ENCODE measurements around the gene PACSIN1.

PACSIN1 gene

DNA sequence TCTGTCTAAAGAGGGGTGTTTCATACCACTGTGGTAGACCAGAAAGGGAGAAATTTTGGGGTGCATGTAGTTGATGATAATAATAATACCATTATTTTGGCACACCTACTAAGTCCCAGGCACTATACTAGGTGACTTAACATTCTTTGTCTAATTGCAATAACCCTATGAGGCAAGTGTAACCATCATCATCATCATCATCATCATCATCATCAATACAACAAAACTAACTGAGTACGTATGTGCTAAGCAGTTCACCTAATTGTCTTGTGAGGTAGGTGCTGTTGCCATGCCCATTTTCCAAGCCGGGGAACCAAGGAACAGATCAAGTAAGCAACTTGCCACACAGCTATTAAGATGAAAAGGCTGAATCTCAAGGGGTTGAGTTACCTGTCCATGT is 2.6 kb upstream of the PACSIN1 start:
- TF ChIP-seq ZNF384 (IDR thresholded peaks at IDR 0.05) (no peak), FOXK2 (IDR thresholded peaks at IDR 0.05) (no peak), ARNT (IDR thresholded peaks at IDR 0.05) (no peak), BHLHE40 (IDR thresholded peaks at IDR 0.05; ENCODE audit: borderline replicate concordance) (no peak), TARDBP (IDR thresholded peaks at IDR 0.05) (no peak)
- DNase-seq (ENCODE audit: extremely low spot score) = no peak
- POLR2A ChIA-PET = interaction anchor here (1.3 kb wide), 1 partner anchor 147 kb away, joined by 9 read pairs; no protein-coding TSS in a partner anchor
- CTCF ChIA-PET = interaction anchor here (0.9 to 1.4 kb wide), 3 partner anchors 12 to 146 kb away, joined by 3 to 4 read pairs (median 3); partner anchors contain the start of gene SPDEF

DNA sequence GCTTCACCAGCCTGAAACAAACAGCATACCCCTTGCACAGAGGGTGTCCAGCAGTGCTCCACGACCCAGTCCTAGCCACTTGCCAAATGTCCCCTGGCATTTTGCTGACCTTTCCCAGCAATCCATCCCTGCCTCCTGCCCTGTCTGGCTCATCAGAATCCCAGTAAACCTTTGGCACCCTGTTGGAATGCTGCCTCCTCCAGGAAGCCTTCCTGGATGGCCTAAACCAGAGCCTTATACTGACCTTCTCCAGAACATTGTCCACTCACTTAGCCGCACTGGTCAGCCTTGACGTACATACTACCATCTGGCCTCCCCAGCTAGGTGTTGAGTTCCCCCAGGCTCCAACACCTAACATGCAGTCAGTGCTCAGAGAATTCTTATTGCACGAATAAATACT is 2.0 kb upstream of the PACSIN1 start:
- DNase-seq (ENCODE audit: extremely low spot score) = no peak
- CTCF ChIA-PET = no interaction called here
- POLR2A ChIA-PET = no interaction called here
- TF ChIP-seq TARDBP (IDR thresholded peaks at IDR 0.05) (no peak), FOXK2 (IDR thresholded peaks at IDR 0.05) (no peak)

DNA sequence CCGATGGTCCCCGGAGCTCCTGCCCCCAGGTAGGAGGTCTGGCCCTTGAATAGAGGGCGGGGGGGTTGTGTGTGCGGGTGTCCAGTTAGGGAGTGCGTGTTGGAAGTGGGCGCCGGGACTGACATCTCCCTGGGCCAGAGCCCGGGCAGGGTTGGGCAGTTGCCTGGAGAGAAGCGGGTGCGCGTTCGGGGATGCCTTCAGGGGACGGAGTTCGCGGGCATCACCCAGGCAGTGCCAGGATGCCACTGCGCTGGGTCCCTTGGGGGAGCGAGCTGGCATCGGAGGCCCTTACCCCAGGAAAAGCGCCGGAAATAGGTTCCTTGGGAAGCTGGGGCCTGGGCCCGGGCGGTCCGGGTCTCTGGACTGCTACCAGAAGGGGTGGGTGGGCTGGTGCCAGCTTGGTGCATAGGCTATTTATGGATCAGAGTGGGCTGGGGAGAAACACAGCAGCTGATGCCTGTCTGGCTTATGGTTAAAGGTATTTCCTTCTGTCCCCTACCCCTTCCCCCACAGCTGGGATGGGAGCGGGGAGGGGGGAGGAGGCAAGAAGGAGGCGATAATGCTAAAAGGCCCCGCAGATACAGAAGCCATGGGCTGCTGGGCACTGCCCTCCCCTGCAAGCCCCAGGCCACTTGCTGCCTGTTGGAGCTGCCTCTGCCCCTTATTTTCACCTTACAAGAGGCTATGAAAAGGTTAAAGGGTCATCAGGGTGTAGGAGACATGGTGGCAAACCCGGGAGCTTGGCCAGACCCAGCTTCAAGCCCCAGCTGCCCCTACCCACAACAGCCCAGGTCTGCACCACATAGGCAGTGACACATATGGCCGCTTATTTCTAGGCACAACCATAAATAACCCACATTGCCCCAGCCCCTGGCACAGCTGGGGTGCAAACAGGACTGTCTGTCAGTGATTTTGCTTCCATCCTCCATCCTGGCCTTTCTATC is 638 bp downstream of the PACSIN1 start:
- TF ChIP-seq HDGF (IDR thresholded peaks at IDR 0.05; ENCODE audit: borderline replicate concordance) = no peak
- no peak for TF ChIP-seq ARNT (IDR thresholded peaks at IDR 0.05)
- no peak for TF ChIP-seq CTBP1 (IDR thresholded peaks at IDR 0.05; ENCODE audit: borderline replicate concordance)
- TF ChIP-seq ZNF384 (IDR thresholded peaks at IDR 0.05) = no peak
- TF ChIP-seq FOXA1 (IDR thresholded peaks at IDR 0.05) = no peak
- TF ChIP-seq, protein P1, sequence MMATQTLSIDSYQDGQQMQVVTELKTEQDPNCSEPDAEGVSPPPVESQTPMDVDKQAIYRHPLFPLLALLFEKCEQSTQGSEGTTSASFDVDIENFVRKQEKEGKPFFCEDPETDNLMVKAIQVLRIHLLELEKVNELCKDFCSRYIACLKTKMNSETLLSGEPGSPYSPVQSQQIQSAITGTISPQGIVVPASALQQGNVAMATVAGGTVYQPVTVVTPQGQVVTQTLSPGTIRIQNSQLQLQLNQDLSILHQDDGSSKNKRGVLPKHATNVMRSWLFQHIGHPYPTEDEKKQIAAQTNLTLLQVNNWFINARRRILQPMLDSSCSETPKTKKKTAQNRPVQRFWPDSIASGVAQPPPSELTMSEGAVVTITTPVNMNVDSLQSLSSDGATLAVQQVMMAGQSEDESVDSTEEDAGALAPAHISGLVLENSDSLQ (IDR thresholded peaks at IDR 0.05) = no peak
- TF ChIP-seq SP1 (IDR thresholded peaks at IDR 0.05) = no peak
- ChIA-PET CTCF (no interaction called here), POLR2A (interaction anchor here (1.3 kb wide), 1 partner anchor 243 kb away, joined by 4 read pairs; no protein-coding TSS in a partner anchor)
- DNase-seq (ENCODE audit: extremely low spot score) = no peak

DNA sequence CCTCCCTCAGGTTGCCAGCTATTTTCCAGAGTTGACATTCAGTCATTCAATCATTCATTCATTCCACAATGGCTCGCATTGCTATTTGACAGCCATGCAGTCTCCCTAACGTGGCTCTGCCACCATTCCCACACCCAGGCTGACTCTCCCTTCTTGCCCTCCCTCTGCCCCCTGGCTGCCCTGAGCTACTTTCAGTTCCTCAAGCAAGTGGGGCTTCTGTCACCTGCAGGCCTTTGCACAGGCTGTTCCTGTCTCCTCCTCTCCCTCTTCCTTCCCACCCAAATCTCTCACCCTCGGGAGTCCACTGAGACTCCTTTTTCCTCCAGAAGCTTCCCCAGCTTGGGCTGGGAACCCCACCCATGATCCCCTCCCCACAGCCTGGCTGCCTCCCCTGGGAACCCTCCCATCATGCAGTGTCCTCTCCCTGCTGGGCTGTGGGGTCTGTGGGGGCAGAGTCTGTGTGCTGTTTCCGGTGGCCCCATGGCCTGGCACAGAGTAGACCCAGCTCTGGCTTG is 2.6 kb downstream of the PACSIN1 start:
- ChIA-PET POLR2A (no interaction called here), CTCF (interaction anchor here (1.5 kb wide), 1 partner anchor 9 kb away, joined by 4 read pairs; no protein-coding TSS in a partner anchor)
- DNase-seq (ENCODE audit: extremely low spot score) = no peak
- TF ChIP-seq BHLHE40 (IDR thresholded peaks at IDR 0.05; ENCODE audit: borderline replicate concordance) (no peak), NFRKB (IDR thresholded peaks at IDR 0.05) (no peak), HDGF (IDR thresholded peaks at IDR 0.05; ENCODE audit: borderline replicate concordance) (no peak), TARDBP (IDR thresholded peaks at IDR 0.05) (no peak), ZNF384 (IDR thresholded peaks at IDR 0.05) (no peak), SUZ12 (IDR thresholded peaks at IDR 0.05) (no peak), SP1 (IDR thresholded peaks at IDR 0.05) (no peak), ELF4 (IDR thresholded peaks at IDR 0.05) (no peak), ARNT (IDR thresholded peaks at IDR 0.05) (no peak), CTBP1 (IDR thresholded peaks at IDR 0.05; ENCODE audit: borderline replicate concordance) (no peak), L3MBTL2 (conservative IDR thresholded peaks at IDR 0.05) (no peak), LEF1 (IDR thresholded peaks at IDR 0.05; ENCODE audit: borderline replicate concordance) (no peak), FOXM1 (IDR thresholded peaks at IDR 0.05; ENCODE audit: borderline replicate concordance) (no peak)
- TF ChIP-seq, protein P1 (IDR thresholded peaks at IDR 0.05) = no peak

DNA sequence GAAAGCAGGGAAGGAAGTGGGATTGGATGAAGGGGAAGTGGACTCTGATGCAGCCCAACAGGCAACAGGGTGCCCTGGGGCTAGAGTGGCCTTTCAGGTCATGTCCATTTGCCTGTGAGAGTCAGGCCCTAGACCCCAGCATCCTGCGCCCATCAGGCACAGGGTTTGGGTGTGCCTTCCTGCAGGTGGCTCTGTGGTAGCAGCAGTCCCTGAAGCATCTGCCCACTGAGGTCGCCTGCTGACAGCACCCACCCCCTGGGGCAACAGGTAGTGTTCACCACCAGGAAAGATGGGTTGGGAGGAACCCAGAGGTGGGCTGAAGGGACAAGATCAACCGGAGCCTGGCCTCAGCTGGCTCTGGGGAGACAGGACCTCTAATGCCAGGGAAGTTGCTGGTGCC is 3.6 kb downstream of the PACSIN1 start:
- TF ChIP-seq FOXM1 (IDR thresholded peaks at IDR 0.05; ENCODE audit: borderline replicate concordance) = no peak
- TF ChIP-seq TARDBP (IDR thresholded peaks at IDR 0.05) = no peak
- no peak for TF ChIP-seq SP1 (IDR thresholded peaks at IDR 0.05)
- no peak for TF ChIP-seq NFRKB (IDR thresholded peaks at IDR 0.05)
- POLR2A ChIA-PET = no interaction called here
- CTCF ChIA-PET = no interaction called here
- no peak for DNase-seq (ENCODE audit: extremely low spot score)

DNA sequence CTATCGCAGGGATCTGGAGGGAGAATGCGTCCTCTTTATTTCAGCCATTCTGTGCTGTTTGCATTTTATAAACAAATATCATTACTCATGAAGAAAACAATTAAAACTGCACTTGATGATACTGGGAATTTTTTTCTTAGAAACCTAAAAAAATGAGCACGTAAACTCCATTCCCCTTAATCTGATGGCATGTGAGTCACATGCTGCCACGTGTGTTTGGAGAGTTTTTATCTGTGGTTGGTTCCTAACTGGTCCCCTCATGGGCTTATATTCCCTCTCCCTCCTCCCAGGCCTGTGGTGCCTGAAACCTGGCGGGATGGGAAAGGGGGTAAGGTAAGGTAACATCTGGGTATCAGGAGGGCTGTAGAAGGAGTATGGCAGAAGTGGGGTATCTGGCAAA is 6.5 kb downstream of the PACSIN1 start:
- TF ChIP-seq LEF1 (IDR thresholded peaks at IDR 0.05; ENCODE audit: borderline replicate concordance) = no peak
- TF ChIP-seq SP1 (IDR thresholded peaks at IDR 0.05) = no peak
- no peak for TF ChIP-seq NFRKB (IDR thresholded peaks at IDR 0.05)
- TF ChIP-seq BHLHE40 (IDR thresholded peaks at IDR 0.05; ENCODE audit: borderline replicate concordance) = no peak
- no peak for TF ChIP-seq FOXM1 (IDR thresholded peaks at IDR 0.05; ENCODE audit: borderline replicate concordance)
- no peak for TF ChIP-seq ZNF384 (IDR thresholded peaks at IDR 0.05)
- TF ChIP-seq TARDBP (IDR thresholded peaks at IDR 0.05) = no peak
- TF ChIP-seq SUZ12 (IDR thresholded peaks at IDR 0.05) = no peak
- no peak for TF ChIP-seq ELF4 (IDR thresholded peaks at IDR 0.05)
- no peak for TF ChIP-seq FOXA1 (IDR thresholded peaks at IDR 0.05)
- no peak for TF ChIP-seq FOXK2 (IDR thresholded peaks at IDR 0.05)
- POLR2A ChIA-PET = no interaction called here
- DNase-seq (ENCODE audit: extremely low spot score) = no peak
- CTCF ChIA-PET = no interaction called here

DNA sequence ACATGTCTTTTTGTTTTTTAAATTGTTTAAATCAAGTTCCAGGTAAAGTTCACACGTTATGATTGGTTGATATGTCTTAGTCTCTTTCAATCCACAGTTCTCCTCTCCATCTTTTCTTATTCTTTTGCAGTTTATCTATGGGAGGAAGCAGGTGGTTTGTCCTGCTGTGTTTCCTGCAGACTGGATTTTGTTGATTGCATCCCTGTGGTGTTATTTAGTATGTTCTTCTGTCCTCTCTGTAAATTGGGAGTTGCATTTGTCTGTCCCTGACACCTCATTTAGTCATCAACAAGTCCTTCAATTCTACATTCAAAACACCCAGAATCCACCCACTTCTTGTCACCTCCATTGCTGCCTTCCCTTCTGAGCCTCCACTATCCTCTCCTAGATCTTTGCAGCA is 8.1 kb downstream of the PACSIN1 start:
- ChIA-PET POLR2A (no interaction called here), CTCF (no interaction called here)
- no peak for TF ChIP-seq HDGF (IDR thresholded peaks at IDR 0.05; ENCODE audit: borderline replicate concordance)
- no peak for TF ChIP-seq NFRKB (IDR thresholded peaks at IDR 0.05)
- TF ChIP-seq TARDBP (IDR thresholded peaks at IDR 0.05) = no peak
- no peak for TF ChIP-seq ARNT (IDR thresholded peaks at IDR 0.05)
- no peak for TF ChIP-seq ELF4 (IDR thresholded peaks at IDR 0.05)
- TF ChIP-seq, protein P1 (IDR thresholded peaks at IDR 0.05) = no peak
- no peak for TF ChIP-seq LEF1 (IDR thresholded peaks at IDR 0.05; ENCODE audit: borderline replicate concordance)
- no peak for TF ChIP-seq FOXK2 (IDR thresholded peaks at IDR 0.05)
- no peak for TF ChIP-seq L3MBTL2 (conservative IDR thresholded peaks at IDR 0.05)
- no peak for TF ChIP-seq SP1 (IDR thresholded peaks at IDR 0.05)
- no peak for TF ChIP-seq SUZ12 (IDR thresholded peaks at IDR 0.05)
- TF ChIP-seq CTBP1 (IDR thresholded peaks at IDR 0.05; ENCODE audit: borderline replicate concordance) = no peak
- TF ChIP-seq FOXM1 (IDR thresholded peaks at IDR 0.05; ENCODE audit: borderline replicate concordance) = no peak
- TF ChIP-seq ZNF384 (IDR thresholded peaks at IDR 0.05) = no peak
- TF ChIP-seq BHLHE40 (IDR thresholded peaks at IDR 0.05; ENCODE audit: borderline replicate concordance) = no peak
- TF ChIP-seq FOXA1 (IDR thresholded peaks at IDR 0.05) = no peak
- DNase-seq (ENCODE audit: extremely low spot score) = no peak
